Activated CD4-positive, CD25-positive, alpha-beta regulatory T cell treated with anti-CD3 and anti-CD28 coated beads, Interleukin-2, amount 50 U/mL, for 16 hours (primary cell): ENCODE measurements around the gene RGS7.
"Not testable (repeated sequence)": the region's sequence is repeated elsewhere in the genome, so short reads cannot be mapped to it uniquely, and the experiment has no call there.

Experiments used
- DNase-seq: peaks from one replicate; pipeline ENCODE4 v3.0.0-alpha.2; 2020; ENCODE audit warnings: low read depth, low spot score

The RGS7 gene

GRCh38 chr1:240927821-240928220, 429.2 kb downstream of the RGS7 start:
- no peak for DNase-seq

- no peak for DNase-seq
Measured at GRCh38 chr1:240925273-240925672, 431.7 kb downstream of the RGS7 start.

- DNase-seq = no peak
Measured at GRCh38 chr1:240917976-240918375, 439.0 kb downstream of the RGS7 start.

- DNase-seq = no peak
Measured at GRCh38 chr1:240914506-240914905, 442.5 kb downstream of the RGS7 start.

GRCh38 chr1:240912821-240913220, 444.2 kb downstream of the RGS7 start:
- DNase-seq = no peak

- no peak for DNase-seq
Measured at GRCh38 chr1:240909701-240910457, 447.1 kb downstream of the RGS7 start.

GRCh38 chr1:240906477-240906876, 450.5 kb downstream of the RGS7 start:
- DNase-seq = no peak

- no peak for DNase-seq
Measured at GRCh38 chr1:240905225-240905765, 451.7 kb downstream of the RGS7 start.

GRCh38 chr1:240895424-240895823, 461.6 kb downstream of the RGS7 start:
- not testable (repeated sequence) for DNase-seq

- DNase-seq = no peak
Measured at GRCh38 chr1:240888787-240889048, 468.3 kb downstream of the RGS7 start.

GRCh38 chr1:240888039-240888786, 468.8 kb downstream of the RGS7 start:
- no peak for DNase-seq

GRCh38 chr1:240883490-240883889, 473.5 kb downstream of the RGS7 start:
- DNase-seq = no peak

- not testable (repeated sequence) for DNase-seq
Measured at GRCh38 chr1:240882656-240883308, 474.2 kb downstream of the RGS7 start.

GRCh38 chr1:240878631-240879030, 478.4 kb downstream of the RGS7 start:
- DNase-seq = no peak

GRCh38 chr1:240877605-240878004, 479.4 kb downstream of the RGS7 start:
- no peak for DNase-seq

GRCh38 chr1:240876071-240876470, 480.9 kb downstream of the RGS7 start:
- DNase-seq = no peak

- DNase-seq = no peak
Measured at GRCh38 chr1:240869071-240869470, 487.9 kb downstream of the RGS7 start.

- DNase-seq = no peak
Measured at GRCh38 chr1:240866724-240867123, 490.3 kb downstream of the RGS7 start.

GRCh38 chr1:240860023-240860422, 497.0 kb downstream of the RGS7 start:
- no peak for DNase-seq

GRCh38 chr1:240854367-240854766, 502.6 kb downstream of the RGS7 start:
- DNase-seq = no peak

- no peak for DNase-seq
Measured at GRCh38 chr1:240847325-240847724, 509.7 kb downstream of the RGS7 start.

- DNase-seq = no peak
Measured at GRCh38 chr1:240844486-240844885, 512.5 kb downstream of the RGS7 start.

- DNase-seq = no peak
Measured at GRCh38 chr1:240843798-240844197, 513.2 kb downstream of the RGS7 start.
